H1 (cell line): ENCODE data around the gene TNS3. TPM values are rescaled to one million over a fixed set of nuclear protein-coding genes. Genes with fewer than 3 reads are reported as not detected.

Experiments
- KDM1A ChIP-seq: fragments of 200-600, 300-600 bp; sonication (generic); IDR thresholded peaks from 2 replicates; pipeline ENCODE4 v1.7.1; 2016; ENCODE audit warnings: mild to moderate bottlenecking, low read length, borderline replicate concordance
- RAD21 ChIP-seq, 2 experiments: IDR thresholded peaks in 1 of 2; conservative IDR thresholded peaks in 1 of 2; 2 replicates each; pipeline ENCODE4 v1.6.1; 2011; ENCODE audit warnings: low read depth in 2 of 2, low read length in 2 of 2, improper control_type of control experiment in 1 of 2, inconsistent platforms in 1 of 2, mild to moderate bottlenecking in 1 of 2, moderate library complexity in 1 of 2
- polyA plus RNA-seq, 7 experiments: library from polyadenylated mRNA; depleted of rRNA in 3 of 7; stranded (reverse) in 5 of 7; unstranded in 2 of 7; fragments of >200 nt in 5 of 7; fragments of 200-250 nt in 2 of 7; gene quantifications; 1 replicate in 5 of 7; 2 replicates in 1 of 7; 4 replicates in 1 of 7; pipeline versions ENCODE4 v1.2.1 to v1.2.3, GENCODE V29; 2011 to 2013; ENCODE audit warnings: missing spikeins in 2 of 7, mixed read lengths in 2 of 7
- total RNA-seq: library from RNA; stranded (reverse); fragmentation: NEBNext Ultra II Directional; extraction: Animal tissue kit (Norgen Biotek cat#: 25700); gene quantifications from 2 replicates; pipeline ENCODE4 v1.2.1, GENCODE V29; 2021

The TNS3 gene
- total and polyA plus RNA-seq, 2 of the 8 experiments (the other 6 are each of a cell fraction or from before 2014, with no cell fraction given) = 11.9 to 24.2 TPM

GRCh38 chr7:47550788-47551470, 31.0 kb downstream of the TNS3 start (continued):
- TF ChIP-seq RAD21 (IDR thresholded peaks at IDR 0.05 in 1 of 2, conservative IDR thresholded peaks at IDR 0.05 in 1 of 2; ENCODE audit: low read depth in 2 of 2, low read length in 2 of 2) (no peak), KDM1A (no peak)
